ENCODE results near the gene FGFR2.
A peak's percentile ranks its signal among the peaks of the same experiment; 100 is the strongest.

The FGFR2 gene

GRCh38 chr10:121495719-121496118 is 102.5 kb downstream of the FGFR2 start:
- DNase-seq (ENCODE audit: low read depth in 2 of 2), result no peak

GRCh38 chr10:121494296-121494695 is 103.9 kb downstream of the FGFR2 start:
- DNase-seq (ENCODE audit: low read depth in 2 of 2), result no peak

- no peak for DNase-seq (ENCODE audit: low read depth in 2 of 2)
Measured at GRCh38 chr10:121493521-121493920, 104.7 kb downstream of the FGFR2 start.

GRCh38 chr10:121490871-121491519 is 107.2 kb downstream of the FGFR2 start:
- no peak for DNase-seq (ENCODE audit: low read depth in 2 of 2)

GRCh38 chr10:121485436-121486139 is 112.7 kb downstream of the FGFR2 start:
- no peak for DNase-seq (ENCODE audit: low read depth in 2 of 2)

- DNase-seq (ENCODE audit: low read depth in 2 of 2), result no peak
Measured at GRCh38 chr10:121484816-121485215, 113.4 kb downstream of the FGFR2 start.

GRCh38 chr10:121484401-121484800 is 113.8 kb downstream of the FGFR2 start:
- DNase-seq (ENCODE audit: low read depth in 2 of 2), result no peak

GRCh38 chr10:121481180-121481579 is 117.1 kb downstream of the FGFR2 start:
- no peak for DNase-seq (ENCODE audit: low read depth in 2 of 2)

- no peak for DNase-seq (ENCODE audit: low read depth in 2 of 2)
Measured at GRCh38 chr10:121478556-121478955, 119.7 kb downstream of the FGFR2 start.

- no peak for DNase-seq (ENCODE audit: low read depth in 2 of 2)
Measured at GRCh38 chr10:121469797-121470606, 128.2 kb downstream of the FGFR2 start.

GRCh38 chr10:121468726-121469125 is 129.5 kb downstream of the FGFR2 start:
- no peak for DNase-seq (ENCODE audit: low read depth in 2 of 2)

- no peak for DNase-seq (ENCODE audit: low read depth in 2 of 2)
Measured at GRCh38 chr10:121466424-121466823, 131.8 kb downstream of the FGFR2 start.

- no peak for DNase-seq (ENCODE audit: low read depth in 2 of 2)
Measured at GRCh38 chr10:121465215-121465614, 133.0 kb downstream of the FGFR2 start.

- DNase-seq (ENCODE audit: low read depth in 2 of 2), result no peak
Measured at GRCh38 chr10:121464517-121464916, 133.7 kb downstream of the FGFR2 start.

GRCh38 chr10:121462955-121463354 is 135.3 kb downstream of the FGFR2 start:
- no peak for DNase-seq (ENCODE audit: low read depth in 2 of 2)

- DNase-seq (ENCODE audit: low read depth in 2 of 2), result no peak
Measured at GRCh38 chr10:121462281-121462680, 136.0 kb downstream of the FGFR2 start.

- DNase-seq (ENCODE audit: low read depth in 2 of 2), result no peak
Measured at GRCh38 chr10:121461307-121461706, 136.9 kb downstream of the FGFR2 start.

- no peak for DNase-seq (ENCODE audit: low read depth in 2 of 2)
Measured at GRCh38 chr10:121460733-121461132, 137.5 kb downstream of the FGFR2 start.

- peak; percentile 25 to 31 for DNase-seq (ENCODE audit: low read depth in 2 of 2)
Measured at GRCh38 chr10:121459622-121460453, 138.4 kb downstream of the FGFR2 start.

- no peak for DNase-seq (ENCODE audit: low read depth in 2 of 2)
Measured at GRCh38 chr10:121459279-121459621, 139.0 kb downstream of the FGFR2 start.

GRCh38 chr10:121457729-121458128 is 140.5 kb downstream of the FGFR2 start:
- no peak for DNase-seq (ENCODE audit: low read depth in 2 of 2)

GRCh38 chr10:121455377-121455776 is 142.9 kb downstream of the FGFR2 start:
- no peak for DNase-seq (ENCODE audit: low read depth in 2 of 2)
